GM23338 (cell line): Measurements from ENCODE around the gene PPP2R2B. TPM values are rescaled to one million over a fixed set of nuclear protein-coding genes. Genes with fewer than 3 reads are reported as not detected.

Experiments
- ATAC-seq: fragments of 200-7000 bp; cut with Tn5 transposase; 3 replicates; pipeline ENCODE4 v1.9.1; 2020
- DNase-seq: peaks from one replicate; pipeline ENCODE4 v3.0.0-alpha.2; 2015; ENCODE audit warnings: low spot score
- H2AFZ ChIP-seq: fragments of 200-600 bp; sonication (generic); 2 replicates; pipeline ENCODE4 v1.8.0; 2016; ENCODE audit warnings: antibody characterized with exemption, mild to moderate bottlenecking, moderate library complexity
- H3F3A ChIP-seq: fragments of 200-600 bp; sonication (generic); replicated peaks from 2 replicates; pipeline ENCODE4 v1.8.0; 2017; ENCODE audit warnings: antibody characterized with exemption, mixed run types, low read depth
- H3K27ac ChIP-seq: fragments of 200-600 bp; sonication (generic); 2 replicates; pipeline ENCODE4 v1.6.1; 2016; ENCODE audit warnings: low read depth
- H3K27me3 ChIP-seq: fragments of 200-600 bp; sonication (generic); 2 replicates; pipeline ENCODE4 v1.8.0; 2016; ENCODE audit warnings: mild to moderate bottlenecking, mixed run types, moderate library complexity; ENCODE audit not compliant: insufficient read depth
- H3K36me3 ChIP-seq: fragments of 200-600 bp; sonication (generic); 2 replicates; pipeline ENCODE4 v1.8.0; 2016; ENCODE audit warnings: mild to moderate bottlenecking; ENCODE audit not compliant: insufficient read depth
- H3K4me1 ChIP-seq: fragments of 200-600 bp; sonication (generic); 2 replicates; pipeline ENCODE4 v1.8.0; 2016; ENCODE audit warnings: mild to moderate bottlenecking, moderate library complexity; ENCODE audit not compliant: insufficient read depth
- H3K4me2 ChIP-seq: fragments of 200-600 bp; sonication (generic); 2 replicates; pipeline ENCODE4 v1.7.1; 2017; ENCODE audit warnings: mixed run types
- H3K4me3 ChIP-seq: fragments of 200-600 bp; sonication (generic); 2 replicates; pipeline ENCODE4 v1.6.1; 2016; ENCODE audit warnings: mixed run types
- H3K79me2 ChIP-seq: fragments of 200-600 bp; sonication (generic); replicated peaks from 2 replicates; pipeline ENCODE4 v1.8.0; 2017; ENCODE audit warnings: mild to moderate bottlenecking; ENCODE audit not compliant: insufficient read depth
- H3K9me2 ChIP-seq: fragments of 200-600 bp; sonication (generic); 2 replicates; pipeline ENCODE4 v1.8.0; 2017; ENCODE audit not compliant: insufficient read depth
- H4K20me1 ChIP-seq: fragments of 200-600 bp; sonication (generic); replicated peaks from 2 replicates; pipeline ENCODE4 v1.8.0; 2017; ENCODE audit warnings: mild to moderate bottlenecking; ENCODE audit not compliant: insufficient read depth
- H3K27ac Mint-ChIP-seq: 2 replicates; pipeline ENCODE4 v1.8.0; 2020; ENCODE audit warnings: inconsistent platforms, mild to moderate bottlenecking, moderate library complexity, mixed read lengths
- H3K27me3 Mint-ChIP-seq: 3 replicates; pipeline ENCODE4 v1.8.0; 2022; ENCODE audit warnings: low read depth, mild to moderate bottlenecking, moderate library complexity, mixed read lengths, inconsistent platforms; ENCODE audit not compliant: insufficient read depth, poor library complexity
- H3K36me3 Mint-ChIP-seq: 3 replicates; pipeline ENCODE4 v1.8.0; 2021; ENCODE audit warnings: low read depth, mild to moderate bottlenecking, inconsistent platforms, moderate library complexity, mixed read lengths
- H3K4me1 Mint-ChIP-seq: 3 replicates; pipeline ENCODE4 v1.8.0; 2020; ENCODE audit warnings: mild to moderate bottlenecking, inconsistent platforms, mixed read lengths
- H3K4me3 Mint-ChIP-seq: 3 replicates; pipeline ENCODE4 v1.8.0; 2021; ENCODE audit warnings: moderate library complexity, mild to moderate bottlenecking, inconsistent platforms, mixed read lengths
- H3K9me3 Mint-ChIP-seq: 3 replicates; pipeline ENCODE4 v1.8.0; 2020; ENCODE audit warnings: moderate library complexity, mild to moderate bottlenecking, inconsistent platforms, mixed read lengths
- CREB1 ChIP-seq: fragments of 250-450 bp; sonication (Bioruptor Pico); IDR thresholded peaks from 2 replicates; pipeline ENCODE4 v1.5.0; 2020; ENCODE audit warnings: low read depth, mild to moderate bottlenecking, moderate library complexity
- CTCF ChIP-seq, 2 experiments: fragments of 200-600 bp in 1 of 2; sonication (generic) in 1 of 2; conservative IDR thresholded peaks; 2 replicates each; pipeline versions ENCODE4 v1.5.1 to v1.6.1; 2016 to 2017; ENCODE audit warnings: antibody characterized with exemption in 2 of 2, low read depth in 2 of 2, mild to moderate bottlenecking in 2 of 2, moderate library complexity in 1 of 2
- ETS1 ChIP-seq: IDR thresholded peaks from 2 replicates; pipeline ENCODE4 v1.6.1; 2016; ENCODE audit warnings: antibody characterized with exemption
- EZH2 ChIP-seq: fragments of 200-600 bp; sonication (generic); IDR thresholded peaks from one replicate; pipeline ENCODE4 v1.8.0; 2017; ENCODE audit warnings: antibody characterized with exemption, mild to moderate bottlenecking, low read depth; ENCODE audit not compliant: unreplicated experiment
- NANOG ChIP-seq: IDR thresholded peaks from 2 replicates; pipeline ENCODE4 v1.6.1; 2016; ENCODE audit warnings: antibody characterized with exemption, borderline replicate concordance
- POLR2AphosphoS5 ChIP-seq: IDR thresholded peaks from 2 replicates; pipeline ENCODE4 v1.6.1; 2016; ENCODE audit warnings: antibody characterized with exemption, low read depth
- STAT1 ChIP-seq: IDR thresholded peaks from one replicate; pipeline ENCODE4 v1.6.1; 2016; ENCODE audit warnings: antibody characterized with exemption; ENCODE audit not compliant: unreplicated experiment
- ZNF462 ChIP-seq: fragments of 250-450 bp; sonication (Bioruptor Pico); IDR thresholded peaks from 2 replicates; pipeline ENCODE4 v1.5.0; 2020; ENCODE audit warnings: mild to moderate bottlenecking, moderate library complexity
- polyA plus RNA-seq: library from polyadenylated mRNA; unstranded; fragments of >200 nt; fragmentation: Nextera tagmentation; extraction: Ambion mirVana; gene quantifications from 2 replicates; pipeline ENCODE4 v1.2.1, GENCODE V29; 2016
- total RNA-seq: library from RNA; depleted of rRNA; stranded (reverse); fragments of >200 nt; shearing (Covaris generic); gene quantifications from 2 replicates; pipeline ENCODE4 v1.2.3, GENCODE V29; 2014

The PPP2R2B gene
- total and polyA plus RNA-seq, 2 experiments from 2014 or later: 21.3 to 33.9 TPM

DNA sequence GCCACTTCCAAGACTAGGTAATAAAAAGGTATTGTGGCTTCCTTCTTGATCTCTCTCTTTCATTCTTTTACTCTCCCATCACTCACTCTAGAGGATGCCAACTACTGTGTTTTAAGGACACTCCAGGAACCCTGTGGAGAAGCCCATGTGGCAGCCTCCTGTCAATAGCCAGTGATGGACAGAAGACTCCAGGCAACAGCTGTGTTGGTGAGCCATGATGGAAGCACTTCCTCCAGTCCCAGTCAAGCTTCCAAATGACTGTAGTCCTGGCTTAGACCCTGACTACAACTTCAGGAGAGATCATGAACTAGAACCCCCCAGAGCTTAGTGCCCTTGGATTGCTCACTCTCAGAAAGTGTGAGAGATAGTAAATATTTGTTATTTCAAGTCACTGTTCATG lies 123.9 kb downstream of the PPP2R2B start (continued):
- no peak for TF ChIP-seq CTCF (conservative IDR thresholded peaks at IDR 0.05; ENCODE audit: low read depth in 2 of 2)
- no peak for TF ChIP-seq POLR2AphosphoS5
- TF ChIP-seq CREB1 (CRISPR knock-in tag): no peak

- DNase-seq (peak; percentile 13), ATAC-seq (no peak)
- Histone ChIP-seq H3K4me3 (no peak overlapping the region), H3K79me2 (no peaks in the 10 kb centered on the region), H3K36me3 (no peaks in the 10 kb centered on the region), H3K9me2 (peaks cover 4% of the 10 kb centered on the region), H2AFZ (no peak overlapping the region), H3K4me2 (no peak overlapping the region), H3F3A (no peaks in the 10 kb centered on the region), H3K4me1 (peaks cover 26% of the 10 kb centered on the region), H3K27me3 (no peaks in the 10 kb centered on the region), H3K27ac (no peak overlapping the region), H4K20me1 (no peaks in the 10 kb centered on the region)
- Mint-ChIP-seq H3K9me3 (peaks cover 5% of the 10 kb centered on the region; the same call in 2 of the 3 replicates), H3K36me3 (peaks cover 6% of the 10 kb centered on the region; the same call in 2 of the 3 replicates), H3K4me1 (peaks cover 24% of the 10 kb centered on the region), H3K4me3 (no peak overlapping the region), H3K27me3 (peaks cover 4% of the 10 kb centered on the region), H3K27ac (no peak overlapping the region)
- TF ChIP-seq CREB1 (CRISPR knock-in tag) (no peak), ETS1 (no peak), NANOG (no peak), STAT1 (no peak), EZH2 (no peak)
Measured at GRCh38 chr5:146753641-146754040, 124.9 kb downstream of the PPP2R2B start.

DNA sequence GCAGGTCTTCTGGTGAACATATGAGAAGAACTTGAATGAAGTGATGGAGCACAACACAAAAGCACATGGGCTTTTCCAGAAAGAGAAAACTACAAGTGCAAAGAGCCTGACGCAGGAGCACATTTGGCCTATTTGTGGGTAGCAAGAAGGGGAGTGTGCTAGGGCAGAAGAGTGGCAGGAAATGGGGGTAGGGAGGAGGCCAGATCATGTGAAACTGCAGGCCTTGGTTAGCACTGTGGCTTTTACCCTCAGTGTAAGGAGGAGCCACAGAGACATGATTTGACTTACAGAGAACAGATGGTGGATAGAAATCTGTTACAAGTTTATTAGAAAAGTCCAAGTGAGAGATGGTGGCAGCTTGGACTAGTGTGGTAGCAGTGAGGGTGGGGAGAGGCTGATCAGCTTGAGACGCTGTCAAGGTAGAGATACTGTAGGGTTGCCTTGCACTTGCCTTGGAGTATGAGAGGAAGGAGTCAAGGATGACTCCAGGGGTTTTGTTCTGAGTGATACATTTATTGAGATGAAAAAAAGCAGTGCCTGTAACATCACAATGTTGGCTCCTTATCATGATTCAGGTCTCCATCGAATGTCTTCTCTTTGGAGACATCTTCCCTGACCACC lies 126.7 kb downstream of the PPP2R2B start:
- Mint-ChIP-seq H3K27ac (no peak overlapping the region), H3K36me3 (peaks cover 12% of the 10 kb centered on the region; the same call in 2 of the 3 replicates), H3K9me3 (peaks cover 11% of the 10 kb centered on the region; the same call in 2 of the 3 replicates), H3K4me1 (peaks cover 23% of the 10 kb centered on the region), H3K27me3 (peaks cover 4% of the 10 kb centered on the region), H3K4me3 (no peak overlapping the region)
- H3K4me1 ChIP-seq: peaks cover 26% of the 10 kb centered on the region
- H3K4me2 ChIP-seq: no peak overlapping the region
- peaks cover 4% of the 10 kb centered on the region; the same call in 1 of the 2 replicates for H3K9me2 ChIP-seq
- H4K20me1 ChIP-seq: no peaks in the 10 kb centered on the region
- H3K27me3 ChIP-seq: no peaks in the 10 kb centered on the region
- H3K36me3 ChIP-seq: no peaks in the 10 kb centered on the region
- no peak overlapping the region for H2AFZ ChIP-seq
- H3K4me3 ChIP-seq: no peak overlapping the region
- DNase-seq: no peak
- H3K79me2 ChIP-seq: no peaks in the 10 kb centered on the region
- H3F3A ChIP-seq: no peaks in the 10 kb centered on the region
- H3K27ac ChIP-seq: no peak overlapping the region
- ATAC-seq: no peak
- TF ChIP-seq ZNF462 (no peak), CTCF (conservative IDR thresholded peaks at IDR 0.05; ENCODE audit: low read depth in 2 of 2) (no peak)
